HUES6 (cell line): ENCODE data around the gene PRSS21.

Experiments used
- H3K27ac ChIP-seq: 2 replicates; pipeline ENCODE4 v1.7.0; 2013; ENCODE audit warnings: low read depth, mild to moderate bottlenecking, low read length, inconsistent platforms
- H3K27me3 ChIP-seq: 2 replicates; pipeline ENCODE4 v1.6.1; 2013; ENCODE audit warnings: low read length; ENCODE audit not compliant: control insufficient read depth, insufficient read depth
- H3K36me3 ChIP-seq: 2 replicates; pipeline ENCODE4 v1.6.1; 2013; ENCODE audit warnings: low read length; ENCODE audit not compliant: control insufficient read depth, insufficient read depth
- H3K4me1 ChIP-seq: 2 replicates; pipeline ENCODE4 v1.6.1; 2013; ENCODE audit warnings: low read length; ENCODE audit not compliant: control insufficient read depth, insufficient read depth
- H3K4me3 ChIP-seq: 2 replicates; pipeline ENCODE4 v1.5.1; 2013; ENCODE audit warnings: low read depth, low read length
- H3K9ac ChIP-seq: one replicate; pipeline ENCODE4 v1.6.1; 2013; ENCODE audit warnings: mild to moderate bottlenecking, low read length
- H3K9me3 ChIP-seq: 2 replicates; pipeline ENCODE4 v1.6.1; 2013; ENCODE audit warnings: low read depth, low read length; ENCODE audit not compliant: control insufficient read depth, insufficient read depth

Gene PRSS21, protein sequence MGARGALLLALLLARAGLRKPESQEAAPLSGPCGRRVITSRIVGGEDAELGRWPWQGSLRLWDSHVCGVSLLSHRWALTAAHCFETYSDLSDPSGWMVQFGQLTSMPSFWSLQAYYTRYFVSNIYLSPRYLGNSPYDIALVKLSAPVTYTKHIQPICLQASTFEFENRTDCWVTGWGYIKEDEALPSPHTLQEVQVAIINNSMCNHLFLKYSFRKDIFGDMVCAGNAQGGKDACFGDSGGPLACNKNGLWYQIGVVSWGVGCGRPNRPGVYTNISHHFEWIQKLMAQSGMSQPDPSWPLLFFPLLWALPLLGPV

DNA sequence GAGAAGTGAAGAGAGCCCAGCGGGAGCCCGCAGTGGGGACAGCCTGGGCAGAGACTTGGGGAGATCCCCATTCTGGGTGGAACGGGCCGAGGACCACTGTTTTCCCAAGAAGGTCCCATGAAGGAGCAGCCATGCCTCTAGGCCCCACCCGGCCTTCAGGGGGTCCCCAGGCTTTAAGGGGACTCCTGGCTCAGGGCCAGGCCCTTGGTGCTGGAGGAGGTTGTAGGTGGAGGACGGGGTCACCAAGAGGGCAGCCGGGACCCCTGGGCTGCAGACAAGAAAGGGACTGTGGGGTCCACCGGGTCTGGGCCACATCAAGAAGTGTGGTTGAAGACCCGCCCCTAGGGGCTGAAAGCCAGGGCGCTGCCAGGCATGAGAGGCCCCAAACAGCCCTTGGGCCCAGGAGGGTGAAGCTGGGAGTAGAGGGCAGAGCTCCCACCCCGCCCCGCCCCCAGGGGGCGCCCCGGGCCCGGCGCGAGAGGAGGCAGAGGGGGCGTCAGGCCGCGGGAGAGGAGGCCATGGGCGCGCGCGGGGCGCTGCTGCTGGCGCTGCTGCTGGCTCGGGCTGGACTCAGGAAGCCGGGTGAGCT, at the start of gene PRSS21:
Gene PRSS21 (plus strand): TSS at position 487 of the 589 bp plus-strand sequence. CDS start 32 bp downstream, at position 519.
- Histone ChIP-seq H3K4me3 (no peak within 1 kb of the TSS), H3K36me3 (no peaks in the 10 kb centered on the region), H3K27ac (no peak within 1 kb of the TSS), H3K4me1 (peaks cover 5% of the 10 kb centered on the region; the same call in 1 of the 2 replicates), H3K27me3 (no peaks in the 10 kb centered on the region), H3K9me3 (no peaks in the 10 kb centered on the region), H3K9ac (no peak within 1 kb of the TSS)

DNA sequence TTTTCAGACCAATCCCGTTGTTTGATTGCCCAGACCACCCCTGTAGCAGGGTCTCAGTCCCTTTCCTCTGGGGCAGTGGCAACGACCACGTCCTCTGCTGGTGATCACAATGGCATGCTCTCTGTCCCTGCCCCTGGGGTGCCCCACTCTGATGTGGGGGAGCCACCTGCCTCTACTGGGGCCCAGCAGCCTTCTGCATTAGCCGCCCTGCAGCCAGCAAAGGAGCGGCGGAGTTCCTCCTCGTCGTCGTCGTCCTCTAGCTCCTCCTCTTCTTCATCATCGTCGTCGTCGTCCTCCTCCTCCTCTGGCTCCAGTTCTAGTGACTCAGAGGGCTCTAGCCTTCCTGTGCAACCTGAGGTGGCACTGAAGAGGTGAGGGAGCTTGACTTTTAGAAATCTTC, 49.1 kb upstream of the PRSS21 start:
- H3K9ac ChIP-seq = no peak overlapping the region
- no peaks in the 10 kb centered on the region for H3K9me3 ChIP-seq
- peaks cover 99% of the 10 kb centered on the region for H3K36me3 ChIP-seq
- H3K4me3 ChIP-seq = no peak overlapping the region
- H3K27me3 ChIP-seq = no peaks in the 10 kb centered on the region
- no peaks in the 10 kb centered on the region for H3K4me1 ChIP-seq
- no peak overlapping the region for H3K27ac ChIP-seq

DNA sequence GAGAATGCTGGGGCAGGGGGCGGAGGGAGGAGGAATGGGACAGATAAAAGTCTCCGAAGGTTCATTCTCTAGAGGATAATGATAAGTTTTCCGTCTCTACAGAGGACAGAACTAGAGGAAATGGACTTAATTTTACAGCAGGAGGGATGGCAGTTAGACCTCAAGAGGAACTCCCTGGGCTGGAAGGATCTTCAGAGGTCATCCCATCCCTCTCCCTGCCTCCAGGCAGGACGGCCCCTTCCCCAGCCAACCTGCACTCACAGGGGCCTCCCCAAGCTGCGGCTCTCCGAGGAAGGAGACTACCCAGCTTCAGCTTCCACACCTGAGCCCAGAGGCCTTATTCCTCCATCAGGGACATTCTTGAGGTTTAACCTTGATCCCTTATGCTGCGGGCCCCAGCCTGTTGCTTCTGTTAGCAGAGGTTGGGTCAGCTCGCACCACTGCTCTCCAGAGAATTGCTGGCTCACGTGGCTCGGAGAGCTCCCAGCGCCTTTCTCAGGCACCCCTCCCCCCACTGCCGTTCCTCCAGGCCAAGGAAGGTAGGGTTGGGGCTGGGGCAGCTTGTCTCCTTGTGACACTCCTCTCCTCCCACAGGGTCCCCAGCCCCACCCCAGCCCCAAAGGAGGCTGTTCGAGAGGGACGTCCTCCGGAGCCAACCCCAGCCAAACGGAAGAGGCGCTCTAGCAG, 48.5 kb upstream of the PRSS21 start:
- H3K27ac ChIP-seq = no peak overlapping the region
- H3K9ac ChIP-seq = no peak overlapping the region
- no peaks in the 10 kb centered on the region for H3K9me3 ChIP-seq
- no peak overlapping the region for H3K4me3 ChIP-seq
- H3K36me3 ChIP-seq = peaks cover 99% of the 10 kb centered on the region
- no peaks in the 10 kb centered on the region for H3K4me1 ChIP-seq
- H3K27me3 ChIP-seq = no peaks in the 10 kb centered on the region

DNA sequence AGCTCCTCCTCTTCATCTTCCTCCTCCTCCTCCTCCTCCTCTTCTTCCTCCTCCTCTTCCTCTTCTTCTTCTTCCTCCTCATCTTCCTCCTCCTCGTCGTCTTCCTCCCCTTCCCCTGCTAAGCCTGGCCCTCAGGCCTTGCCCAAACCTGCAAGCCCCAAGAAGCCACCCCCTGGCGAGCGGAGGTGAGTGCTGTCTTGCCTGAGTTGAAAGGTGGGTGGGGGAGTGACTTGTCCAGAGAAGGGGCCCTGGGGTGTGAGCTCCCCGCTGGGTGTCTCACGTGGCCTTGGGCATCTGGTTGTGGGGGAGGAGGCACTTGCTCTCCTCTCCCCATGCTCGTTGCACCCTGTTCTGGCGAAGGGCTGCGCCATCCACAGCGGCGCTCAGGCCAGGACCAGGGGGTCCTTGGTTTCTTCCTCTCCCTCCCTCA, 47.9 kb upstream of the PRSS21 start:
- Histone ChIP-seq H3K36me3 (peaks cover 98% of the 10 kb centered on the region), H3K9ac (no peak overlapping the region)

DNA sequence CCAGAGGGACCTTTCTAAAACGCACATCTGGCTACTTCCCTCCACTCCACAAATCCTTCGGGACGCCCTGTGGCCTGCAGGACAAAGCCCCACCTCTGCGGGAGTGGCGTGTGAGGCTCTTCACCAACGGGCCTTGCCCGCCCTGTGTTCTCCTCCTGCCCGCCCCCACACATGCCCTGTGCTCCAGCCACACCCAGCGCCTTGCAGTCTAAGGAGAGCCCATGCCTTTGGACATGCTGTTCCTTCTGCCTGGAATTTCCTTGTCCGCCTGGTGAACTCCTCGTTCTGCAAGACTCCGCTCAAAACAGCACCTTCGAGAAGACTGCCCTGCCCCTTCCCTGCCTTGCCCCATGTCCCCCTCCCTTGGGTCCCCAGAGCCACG, 47.4 kb upstream of the PRSS21 start:
- no peaks in the 10 kb centered on the region for H3K4me1 ChIP-seq
- H3K4me3 ChIP-seq = no peak overlapping the region
- H3K36me3 ChIP-seq = peaks cover 98% of the 10 kb centered on the region
- H3K9ac ChIP-seq = no peak overlapping the region
- no peaks in the 10 kb centered on the region for H3K27me3 ChIP-seq
- H3K27ac ChIP-seq = no peak overlapping the region
- H3K9me3 ChIP-seq = no peaks in the 10 kb centered on the region

More for the DNA sequence above, 47.9 kb upstream of the PRSS21 start:
- Histone ChIP-seq H3K27ac (no peak overlapping the region), H3K27me3 (no peaks in the 10 kb centered on the region), H3K4me1 (no peaks in the 10 kb centered on the region), H3K9me3 (no peaks in the 10 kb centered on the region), H3K4me3 (no peak overlapping the region)

DNA sequence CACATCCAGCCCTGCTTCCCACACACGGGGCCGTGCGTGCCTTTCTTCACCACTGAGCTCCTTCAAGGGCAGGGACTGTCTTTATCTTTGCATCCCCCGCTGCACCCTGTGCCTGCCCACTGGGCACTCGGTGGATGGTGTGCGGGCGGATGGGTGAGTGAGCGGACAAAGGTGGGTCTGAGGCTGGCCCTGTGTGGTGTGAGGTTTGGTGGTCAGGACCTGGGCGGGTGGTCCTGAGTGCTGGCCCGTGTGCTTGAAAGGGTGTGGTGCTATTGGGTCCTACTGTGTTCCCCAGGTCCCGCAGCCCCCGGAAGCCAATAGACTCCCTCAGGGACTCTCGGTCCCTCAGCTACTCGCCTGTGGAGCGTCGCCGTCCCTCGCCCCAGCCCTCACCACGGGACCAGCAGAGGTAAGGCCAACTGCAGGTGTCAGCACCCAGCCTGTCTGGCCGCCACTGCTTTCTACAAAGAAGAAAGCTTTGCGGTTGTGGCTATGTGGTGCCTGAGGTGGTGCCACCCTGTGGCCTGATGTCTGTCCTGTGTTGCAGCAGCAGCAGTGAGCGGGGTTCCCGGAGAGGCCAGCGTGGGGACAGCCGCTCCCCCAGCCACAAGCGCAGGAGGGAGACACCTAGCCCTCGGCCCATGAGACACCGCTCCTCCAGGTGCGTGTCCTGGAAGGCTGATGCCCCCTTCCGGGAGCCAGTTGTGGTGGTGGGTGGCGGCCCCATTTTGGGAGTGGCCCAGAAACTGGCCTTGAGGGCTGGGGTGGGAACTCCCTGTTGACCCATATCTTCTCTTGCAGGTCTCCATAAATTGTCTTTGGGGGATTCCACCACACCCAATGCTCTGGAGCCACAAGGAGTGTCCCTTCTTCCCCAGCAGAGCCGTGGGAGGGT, 46.7 kb upstream of the PRSS21 start:
- no peak overlapping the region for H3K27ac ChIP-seq
- no peak overlapping the region for H3K4me3 ChIP-seq
- H3K4me1 ChIP-seq = no peaks in the 10 kb centered on the region
- H3K27me3 ChIP-seq = no peaks in the 10 kb centered on the region
- no peak overlapping the region for H3K9ac ChIP-seq
- H3K9me3 ChIP-seq = no peaks in the 10 kb centered on the region
- H3K36me3 ChIP-seq = peaks cover 98% of the 10 kb centered on the region

DNA sequence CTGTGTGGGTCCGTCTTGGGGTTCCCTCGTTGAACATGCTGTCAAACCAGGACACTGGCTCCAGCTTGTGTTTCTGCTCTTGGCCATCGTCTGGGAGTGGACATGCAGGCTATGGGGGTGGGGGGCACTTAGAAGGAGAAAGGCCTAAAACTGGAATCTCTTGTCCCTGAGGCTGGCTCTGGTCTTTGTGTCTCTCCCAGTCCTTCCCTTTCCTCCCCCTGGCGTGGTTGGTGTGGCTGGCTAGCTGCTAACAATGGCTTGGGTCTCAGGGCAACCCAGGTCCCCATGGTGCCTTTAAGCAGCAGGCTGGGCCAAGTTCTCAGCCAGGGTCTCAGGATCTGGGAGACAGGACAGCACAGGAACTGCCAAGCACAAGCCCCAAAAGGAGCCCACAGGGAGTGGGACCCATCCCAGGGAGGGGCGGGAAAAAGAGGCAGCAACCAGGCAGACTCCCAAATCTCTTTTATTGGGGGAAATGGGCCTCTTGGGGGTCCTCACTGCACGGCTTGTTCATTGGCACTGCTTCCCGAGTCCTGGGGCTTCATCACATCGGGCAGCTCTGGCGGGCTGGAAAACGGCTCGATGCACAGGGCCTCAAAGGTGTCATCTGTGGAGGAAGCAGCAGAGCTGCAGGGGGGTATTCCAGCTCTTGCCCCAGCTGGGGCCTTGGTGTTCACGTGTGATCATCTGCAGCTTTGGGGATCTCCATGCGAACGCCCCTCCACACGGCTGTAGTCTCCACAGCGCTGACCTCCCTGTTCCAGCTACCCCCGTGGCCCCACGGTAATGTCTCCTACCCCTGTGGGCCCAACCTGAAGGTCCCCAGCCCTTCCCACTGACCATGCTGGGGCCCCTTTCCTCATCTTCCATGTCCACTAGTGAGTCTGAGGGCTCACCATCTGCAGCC, 45.3 kb upstream of the PRSS21 start:
- H3K4me1 ChIP-seq = peaks cover 6% of the 10 kb centered on the region
- no peak overlapping the region for H3K9ac ChIP-seq
- no peaks in the 10 kb centered on the region for H3K27me3 ChIP-seq
- H3K27ac ChIP-seq = no peak overlapping the region
- peaks cover 89% of the 10 kb centered on the region for H3K36me3 ChIP-seq
- H3K4me3 ChIP-seq = no peak overlapping the region
- no peaks in the 10 kb centered on the region for H3K9me3 ChIP-seq

DNA sequence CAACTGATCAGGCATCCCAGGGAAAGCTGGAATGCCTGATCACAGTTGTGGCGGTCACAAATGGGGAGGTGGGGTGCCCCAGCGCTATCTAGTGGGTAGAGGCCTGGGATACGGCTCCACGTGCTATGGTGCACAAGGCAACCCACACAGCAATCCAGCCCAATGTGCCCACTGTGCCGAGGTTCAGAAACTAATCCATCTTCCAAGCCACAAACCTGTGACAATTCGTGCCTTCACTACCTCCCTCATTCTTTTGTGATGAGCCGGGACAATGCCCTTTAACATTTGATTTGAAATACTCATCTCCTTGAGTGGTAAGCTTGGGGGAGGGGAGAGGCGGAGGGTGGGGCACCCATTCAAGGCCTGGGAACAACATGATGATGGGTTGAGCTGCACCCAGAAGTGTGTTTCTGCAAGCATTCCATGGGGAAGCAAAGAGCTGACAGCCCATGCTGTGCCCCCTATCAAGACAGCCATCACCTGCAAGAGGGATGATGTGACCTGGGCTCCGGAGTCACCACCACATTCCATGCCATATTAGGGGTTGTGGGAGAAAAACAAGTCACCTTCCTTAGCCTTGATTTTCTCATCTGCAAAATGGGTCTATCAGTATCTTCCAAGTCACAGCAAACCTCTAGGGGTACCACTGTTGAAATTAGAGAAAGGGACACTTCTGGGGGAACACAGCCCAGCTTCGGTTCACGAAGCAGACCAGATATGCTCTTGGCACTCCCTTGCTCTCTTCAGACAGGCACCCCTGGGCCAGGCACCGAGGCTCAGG, 43.7 kb upstream of the PRSS21 start:
- no peak overlapping the region for H3K27ac ChIP-seq
- peak overlapping the region; percentile 16 for H3K9ac ChIP-seq
- H3K4me1 ChIP-seq = peaks cover 11% of the 10 kb centered on the region
- H3K9me3 ChIP-seq = no peaks in the 10 kb centered on the region
- peaks cover 73% of the 10 kb centered on the region for H3K36me3 ChIP-seq
- no peak overlapping the region for H3K4me3 ChIP-seq
- H3K27me3 ChIP-seq = no peaks in the 10 kb centered on the region

DNA sequence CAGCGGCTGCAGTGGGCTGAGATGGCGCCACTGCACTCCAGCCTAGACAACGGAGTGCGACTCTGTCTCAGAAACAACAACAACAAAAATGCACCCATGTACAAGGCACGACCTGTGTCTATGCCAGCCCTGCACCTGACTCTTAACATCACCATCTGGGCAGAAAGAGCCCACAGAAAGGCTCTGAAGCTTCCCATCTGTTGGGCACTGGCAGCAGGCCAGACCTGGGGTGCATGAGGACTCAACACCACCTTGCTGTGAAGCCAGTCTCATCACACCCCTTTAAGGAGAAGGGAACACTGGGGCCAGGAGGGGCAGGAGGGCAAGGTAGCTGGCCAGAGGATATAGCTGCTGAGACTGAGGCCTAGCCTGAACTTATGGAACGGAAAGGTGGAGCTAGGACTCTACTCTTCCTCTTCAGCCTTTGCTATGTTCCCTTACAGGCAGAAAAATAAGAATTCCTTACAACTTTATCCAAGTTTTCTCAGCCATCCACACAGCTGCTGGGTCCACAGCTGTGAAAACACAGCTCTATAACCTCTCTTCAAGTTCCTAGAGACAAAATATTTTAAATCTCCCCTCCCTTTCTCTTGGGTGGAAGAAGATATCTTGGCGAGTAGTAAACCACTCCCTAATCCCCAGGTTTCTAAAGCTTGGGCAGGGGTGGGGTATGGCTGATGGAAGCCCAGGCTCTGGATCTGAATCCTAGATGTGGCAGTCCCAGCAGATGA, 42.7 kb upstream of the PRSS21 start:
- Histone ChIP-seq H3K9ac (no peak overlapping the region), H3K36me3 (peaks cover 63% of the 10 kb centered on the region), H3K9me3 (no peaks in the 10 kb centered on the region), H3K4me1 (peaks cover 15% of the 10 kb centered on the region), H3K27ac (no peak overlapping the region), H3K27me3 (no peaks in the 10 kb centered on the region), H3K4me3 (no peak overlapping the region)
